ENCODE results near the gene CCDC137. TPM values are rescaled to one million over a fixed set of nuclear protein-coding genes. Genes with fewer than 3 reads are reported as not detected.

The CCDC137 gene
- total RNA-seq, 1 experiment from 2014 or later = 49.9 TPM

- Histone ChIP-seq H3K27me3 (ENCODE audit: low read length) (no peaks in the 10 kb centered on the region), H3K4me1 (ENCODE audit: insufficient read depth, low read length) (peaks cover 19% of the 10 kb centered on the region), H2AFZ (ENCODE audit: low read length) (no peak overlapping the region), H3K9me2 (replicated peaks; ENCODE audit: low read length) (no peaks in the 10 kb centered on the region), H3K9ac (ENCODE audit: low read length) (no peak overlapping the region), H4K20me1 (ENCODE audit: low read length) (no peaks in the 10 kb centered on the region), H3K79me2 (ENCODE audit: low read length) (no peaks in the 10 kb centered on the region), H3K27ac (ENCODE audit: low read length) (no peak overlapping the region), H3K9me3 (ENCODE audit: low read length) (no peaks in the 10 kb centered on the region), H3K36me3 (ENCODE audit: low read depth, low read length) (no peaks in the 10 kb centered on the region), H3K4me3 (ENCODE audit: low read length) (no peak overlapping the region), H3K4me2 (ENCODE audit: low read length) (no peak overlapping the region), H3F3A (ENCODE audit: low read length, unreplicated experiment) (no peaks in the 10 kb centered on the region)
- no TSS peak for BruUV-seq (replicated peaks)
- no peak for ATAC-seq
- CTCF ChIA-PET = no interaction called here
- TF ChIP-seq CTCF (conservative IDR thresholded peaks at IDR 0.05; ENCODE audit: low read depth, low read length) (no peak), EZH2phosphoT487 (IDR thresholded peaks at IDR 0.05; ENCODE audit: borderline replicate concordance, low read length) (no peak), EZH2 (IDR thresholded peaks at IDR 0.05; ENCODE audit: low read length, unreplicated experiment) (no peak)
- intact Hi-C loops (cut with micrococcal nuclease) = no loop called here
- POLR2A ChIA-PET (ENCODE audit: unreplicated experiment) = no interaction called here
- DNase-seq = no peak
Observed at GRCh38 chr17:81655378-81656117, 11.0 kb upstream of the CCDC137 start.

GRCh38 chr17:81656118-81656743, 10.3 kb upstream of the CCDC137 start, which contains the start of gene PDE6G:
TSS of gene PDE6G (minus strand) at chr17:81656542. CDS start at chr17:81653305, 3,237 bp downstream.
- POLR2A ChIA-PET (ENCODE audit: unreplicated experiment) = no interaction called here
- TF ChIP-seq EZH2 (IDR thresholded peaks at IDR 0.05; ENCODE audit: low read length, unreplicated experiment) (no peak), CTCF (conservative IDR thresholded peaks at IDR 0.05; ENCODE audit: low read depth, low read length) (no peak), EZH2phosphoT487 (IDR thresholded peaks at IDR 0.05; ENCODE audit: borderline replicate concordance, low read length) (no peak)
- CTCF ChIA-PET = no interaction called here
- intact Hi-C loops (cut with micrococcal nuclease) = no loop called here
- Histone ChIP-seq H3K27ac (ENCODE audit: low read length) (no peak within 1 kb of the TSS), H3K4me1 (ENCODE audit: insufficient read depth, low read length) (peaks cover 19% of the 10 kb centered on the region), H3F3A (ENCODE audit: low read length, unreplicated experiment) (no peaks in the 10 kb centered on the region), H3K79me2 (ENCODE audit: low read length) (no peaks in the 10 kb centered on the region), H4K20me1 (ENCODE audit: low read length) (no peaks in the 10 kb centered on the region), H3K4me3 (ENCODE audit: low read length) (no peak within 1 kb of the TSS), H3K9ac (ENCODE audit: low read length) (no peak within 1 kb of the TSS), H3K27me3 (ENCODE audit: low read length) (no peaks in the 10 kb centered on the region), H3K36me3 (ENCODE audit: low read depth, low read length) (no peaks in the 10 kb centered on the region), H3K4me2 (ENCODE audit: low read length) (no peak within 1 kb of the TSS), H2AFZ (ENCODE audit: low read length) (no peak within 1 kb of the TSS), H3K9me3 (ENCODE audit: low read length) (no peaks in the 10 kb centered on the region), H3K9me2 (replicated peaks; ENCODE audit: low read length) (no peaks in the 10 kb centered on the region)
- DNase-seq (no peak), ATAC-seq (no peak)
- no TSS peak for BruUV-seq (replicated peaks)

GRCh38 chr17:81656835-81657234, 9.7 kb upstream of the CCDC137 start:
- Histone ChIP-seq H3K9ac (ENCODE audit: low read length) (no peak overlapping the region), H3K4me1 (ENCODE audit: insufficient read depth, low read length) (peaks cover 13% of the 10 kb centered on the region), H3K4me3 (ENCODE audit: low read length) (no peak overlapping the region), H2AFZ (ENCODE audit: low read length) (no peak overlapping the region), H3K4me2 (ENCODE audit: low read length) (no peak overlapping the region), H3K9me3 (ENCODE audit: low read length) (no peaks in the 10 kb centered on the region), H3K36me3 (ENCODE audit: low read depth, low read length) (no peaks in the 10 kb centered on the region), H3K27ac (ENCODE audit: low read length) (no peak overlapping the region), H3K79me2 (ENCODE audit: low read length) (no peaks in the 10 kb centered on the region), H3F3A (ENCODE audit: low read length, unreplicated experiment) (no peaks in the 10 kb centered on the region), H3K27me3 (ENCODE audit: low read length) (no peaks in the 10 kb centered on the region), H3K9me2 (replicated peaks; ENCODE audit: low read length) (no peaks in the 10 kb centered on the region), H4K20me1 (ENCODE audit: low read length) (no peaks in the 10 kb centered on the region)
- POLR2A ChIA-PET (ENCODE audit: unreplicated experiment) = no interaction called here
- DNase-seq (no peak), ATAC-seq (no peak)
- intact Hi-C loops (cut with micrococcal nuclease) = no loop called here
- CTCF ChIA-PET = no interaction called here
- no peak for TF ChIP-seq EZH2 (IDR thresholded peaks at IDR 0.05; ENCODE audit: low read length, unreplicated experiment)
- TF ChIP-seq EZH2phosphoT487 (IDR thresholded peaks at IDR 0.05; ENCODE audit: borderline replicate concordance, low read length) = no peak
- no TSS peak for BruUV-seq (replicated peaks)
